Stimulated activated CD8-positive, alpha-beta memory T cell treated with anti-CD3 and anti-CD28 coated beads, Interleukin-4, amount 100 ng/mL, for 48 hours (primary cell): ENCODE measurements around the gene ARHGAP15.
"Not testable (repeated sequence)": the region's sequence is repeated elsewhere in the genome, so short reads cannot be mapped to it uniquely, and the experiment has no call there.

ENCODE experiments used
- DNase-seq: peaks from one replicate; pipeline ENCODE4 v3.0.0-alpha.2; 2020

The ARHGAP15 gene

GRCh38 chr2:143499061-143499460, 369.8 kb downstream of the ARHGAP15 start:
- no peak for DNase-seq

DNA sequence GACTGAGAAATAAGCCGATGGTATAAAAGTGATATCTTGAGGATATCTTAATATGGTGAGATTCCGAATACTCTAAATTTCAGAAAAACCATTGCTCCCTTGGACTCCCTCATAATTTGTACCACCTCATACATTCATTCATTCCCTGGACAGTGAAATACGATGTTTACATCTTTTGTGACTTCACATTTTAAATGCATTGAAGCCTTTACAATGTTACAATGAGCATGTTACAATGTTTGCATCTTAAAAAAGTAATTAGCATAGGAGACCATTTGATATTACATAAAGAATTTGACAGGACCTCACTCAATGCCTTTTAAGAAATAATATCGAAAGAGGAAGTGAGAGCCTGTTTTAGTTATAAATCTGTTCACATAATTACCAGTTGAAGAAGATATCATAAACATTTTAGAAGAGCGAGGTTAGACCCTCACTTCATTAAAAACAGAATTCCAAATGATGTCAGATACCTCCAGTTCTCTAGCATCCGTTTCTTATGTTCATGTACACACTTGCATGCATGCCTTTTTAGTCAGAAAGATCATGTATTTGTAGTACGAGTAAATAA, 372.0 kb downstream of the ARHGAP15 start:
- no peak for DNase-seq

- no peak for DNase-seq
Observed at GRCh38 chr2:143503280-143503679, 374.1 kb downstream of the ARHGAP15 start.

- no peak for DNase-seq
Observed at GRCh38 chr2:143504397-143504796, 375.2 kb downstream of the ARHGAP15 start.

DNA sequence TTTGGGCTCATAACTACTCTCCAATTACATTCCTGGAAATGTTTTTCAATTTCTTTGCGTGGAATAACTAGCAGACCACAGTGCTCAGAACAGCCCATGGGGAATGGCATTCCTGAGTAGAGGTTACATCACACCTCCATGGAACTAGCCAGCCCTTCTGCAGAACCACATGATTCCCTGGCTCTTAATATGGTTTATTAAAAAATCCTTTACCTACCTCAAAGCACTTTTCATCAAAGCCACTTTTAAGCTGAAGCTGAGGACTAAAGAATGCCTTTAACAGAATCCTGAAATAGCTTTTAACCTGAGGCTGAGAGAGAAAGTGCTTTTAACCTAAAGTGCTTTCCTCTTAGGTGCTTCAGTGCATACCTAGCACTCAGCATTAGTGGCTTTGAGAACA, 376.3 kb downstream of the ARHGAP15 start:
- no peak for DNase-seq

- no peak for DNase-seq
Observed at GRCh38 chr2:143513081-143513480, 383.9 kb downstream of the ARHGAP15 start.

DNA sequence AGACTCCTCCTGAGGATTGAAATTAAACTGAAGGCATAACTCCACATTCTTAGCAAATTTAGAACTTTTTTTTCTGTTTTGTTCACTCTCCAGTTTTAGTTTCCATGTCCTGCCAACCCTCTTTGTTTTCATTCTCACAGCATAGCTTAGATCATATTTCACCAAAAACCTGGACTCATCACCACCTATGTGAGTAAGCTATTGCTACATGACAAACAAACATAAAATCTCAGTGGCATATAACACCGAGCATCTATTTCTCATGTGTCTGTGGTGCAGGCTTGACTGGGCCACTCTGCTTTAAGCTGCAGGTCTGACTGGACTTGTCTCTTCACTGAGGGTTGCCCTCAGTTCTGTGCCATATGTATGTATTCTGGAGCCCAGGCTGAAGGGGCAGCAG, 385.2 kb downstream of the ARHGAP15 start:
- DNase-seq = no peak

GRCh38 chr2:143515318-143515717, 386.1 kb downstream of the ARHGAP15 start:
- no peak for DNase-seq

DNA sequence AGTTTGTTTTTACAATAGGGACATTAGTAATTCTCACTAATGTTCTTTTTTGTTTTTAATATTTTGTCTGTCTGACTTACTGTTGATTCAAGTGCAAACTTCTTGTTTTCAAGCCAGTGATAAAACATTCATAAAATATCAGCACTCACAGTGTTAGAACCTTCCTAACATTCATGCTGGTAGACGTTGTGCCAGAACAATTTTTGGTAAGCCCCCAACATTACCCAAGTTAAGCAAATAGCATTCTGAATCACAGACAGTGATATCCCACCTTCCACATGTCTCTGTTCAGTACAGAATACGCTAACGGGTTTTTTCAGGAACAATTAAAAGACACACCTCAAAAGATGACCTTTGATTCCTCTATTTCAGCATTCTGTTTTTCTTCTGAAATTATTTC, 390.3 kb downstream of the ARHGAP15 start:
- no peak for DNase-seq

GRCh38 chr2:143521396-143521795, 392.2 kb downstream of the ARHGAP15 start:
- DNase-seq = no peak

DNA sequence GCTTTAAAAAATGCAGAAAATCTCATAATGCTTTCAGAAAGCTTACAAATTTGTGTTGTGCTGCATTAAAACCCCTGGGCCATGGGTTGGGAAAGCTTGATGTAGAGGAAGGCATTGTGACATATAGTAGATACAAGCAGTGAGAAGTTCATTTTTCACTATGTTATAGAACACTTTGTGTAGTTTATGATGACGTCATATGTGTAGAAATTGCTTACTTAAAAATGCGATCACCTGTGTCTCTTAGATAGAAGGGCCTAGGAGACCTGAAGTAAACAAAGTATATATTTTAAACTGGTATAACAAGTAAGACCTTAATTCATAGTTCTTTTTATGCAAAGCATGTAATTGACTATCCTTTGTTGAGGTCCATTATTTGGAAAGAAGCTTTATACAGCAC, 393.5 kb downstream of the ARHGAP15 start:
- no peak for DNase-seq

DNA sequence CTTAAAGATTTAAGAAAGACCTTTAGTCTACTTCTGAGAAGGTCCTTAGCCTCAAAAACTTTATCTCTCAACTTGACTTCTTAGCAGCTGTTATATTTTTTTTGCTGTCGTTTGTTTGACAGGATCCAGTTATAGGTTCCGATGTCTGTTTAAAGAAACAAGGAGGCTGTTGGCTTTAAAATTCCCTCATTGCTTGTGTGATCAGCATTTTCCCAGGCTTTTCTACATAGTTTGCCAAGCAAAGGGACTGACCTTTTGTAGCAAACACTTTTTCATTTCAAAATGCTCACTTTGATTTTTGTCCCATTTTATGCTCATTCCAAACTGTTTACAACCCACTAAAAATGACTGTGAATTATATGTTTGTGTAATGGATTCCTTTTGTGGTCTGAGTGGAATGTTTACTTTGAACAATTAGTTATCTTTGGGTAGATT, 394.9 kb downstream of the ARHGAP15 start:
- no peak for DNase-seq

- no peak for DNase-seq
Observed at GRCh38 chr2:143524559-143525401, 395.6 kb downstream of the ARHGAP15 start.

- DNase-seq = no peak
Observed at GRCh38 chr2:143525402-143525860, 396.2 kb downstream of the ARHGAP15 start.

GRCh38 chr2:143526498-143526897, 397.3 kb downstream of the ARHGAP15 start:
- no peak for DNase-seq

- DNase-seq = no peak
Observed at GRCh38 chr2:143528021-143528420, 398.8 kb downstream of the ARHGAP15 start.

- DNase-seq = no peak
Observed at GRCh38 chr2:143529118-143529720, 400.0 kb downstream of the ARHGAP15 start.

DNA sequence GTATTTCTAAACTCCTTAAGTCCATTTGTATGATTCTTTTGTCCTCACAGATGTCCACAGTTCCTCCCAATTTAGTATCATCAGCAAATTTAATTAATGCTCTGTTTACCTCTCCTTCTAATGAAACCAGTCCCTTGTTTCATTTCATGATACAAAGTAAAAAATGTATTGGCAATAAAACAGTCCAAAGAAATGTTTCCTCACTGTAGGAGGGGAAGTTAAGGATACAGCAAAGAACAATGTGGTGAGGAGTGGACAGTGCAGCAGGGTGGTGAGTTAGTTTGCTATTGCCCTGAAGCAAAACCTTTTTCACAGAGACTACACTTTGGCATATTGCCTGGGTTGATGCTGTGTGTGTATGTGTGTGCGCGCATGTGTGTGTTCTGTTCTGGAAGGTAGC, 401.5 kb downstream of the ARHGAP15 start:
- no peak for DNase-seq

DNA sequence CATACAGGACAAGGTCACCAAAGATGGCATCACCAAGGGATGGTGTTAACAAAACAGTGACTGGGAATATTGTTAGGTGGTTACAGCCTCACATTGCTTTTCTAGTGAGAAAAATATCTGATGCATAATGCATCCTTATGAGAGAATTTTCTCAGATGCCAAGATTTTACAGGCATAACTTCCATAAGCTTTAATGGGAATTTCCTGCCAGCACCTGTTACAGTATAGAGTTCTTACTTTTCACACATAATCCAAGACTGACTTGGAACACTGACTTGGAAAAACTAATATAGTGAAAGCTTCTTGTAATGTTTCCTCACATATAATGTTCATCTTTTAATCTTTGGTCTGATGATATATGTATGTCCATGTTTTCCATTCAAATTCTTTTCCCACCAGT, 402.8 kb downstream of the ARHGAP15 start:
- DNase-seq = no peak

DNA sequence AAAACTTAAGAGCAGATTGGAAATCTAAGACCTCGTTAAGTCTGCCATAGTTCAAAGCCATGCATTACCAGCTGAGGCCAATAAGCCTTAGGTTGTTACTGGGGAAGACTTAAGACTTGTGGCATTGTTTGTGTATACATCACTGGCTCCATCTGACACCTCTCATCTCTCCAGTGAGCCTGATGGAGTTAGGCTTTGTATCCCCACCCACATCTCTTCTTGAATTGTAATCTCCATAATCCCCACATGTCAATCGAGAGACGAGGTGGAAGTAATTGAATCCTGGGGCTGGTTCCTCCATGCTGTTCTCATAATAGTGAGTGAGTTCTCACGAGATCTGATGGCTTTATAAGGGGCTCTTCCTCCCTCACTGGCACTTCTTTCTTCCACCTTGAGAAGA, 404.6 kb downstream of the ARHGAP15 start:
- DNase-seq = no peak

- DNase-seq = no peak
Observed at GRCh38 chr2:143535802-143536201, 406.6 kb downstream of the ARHGAP15 start.

- not testable (repeated sequence) for DNase-seq
Observed at GRCh38 chr2:143541899-143542298, 412.7 kb downstream of the ARHGAP15 start.

DNA sequence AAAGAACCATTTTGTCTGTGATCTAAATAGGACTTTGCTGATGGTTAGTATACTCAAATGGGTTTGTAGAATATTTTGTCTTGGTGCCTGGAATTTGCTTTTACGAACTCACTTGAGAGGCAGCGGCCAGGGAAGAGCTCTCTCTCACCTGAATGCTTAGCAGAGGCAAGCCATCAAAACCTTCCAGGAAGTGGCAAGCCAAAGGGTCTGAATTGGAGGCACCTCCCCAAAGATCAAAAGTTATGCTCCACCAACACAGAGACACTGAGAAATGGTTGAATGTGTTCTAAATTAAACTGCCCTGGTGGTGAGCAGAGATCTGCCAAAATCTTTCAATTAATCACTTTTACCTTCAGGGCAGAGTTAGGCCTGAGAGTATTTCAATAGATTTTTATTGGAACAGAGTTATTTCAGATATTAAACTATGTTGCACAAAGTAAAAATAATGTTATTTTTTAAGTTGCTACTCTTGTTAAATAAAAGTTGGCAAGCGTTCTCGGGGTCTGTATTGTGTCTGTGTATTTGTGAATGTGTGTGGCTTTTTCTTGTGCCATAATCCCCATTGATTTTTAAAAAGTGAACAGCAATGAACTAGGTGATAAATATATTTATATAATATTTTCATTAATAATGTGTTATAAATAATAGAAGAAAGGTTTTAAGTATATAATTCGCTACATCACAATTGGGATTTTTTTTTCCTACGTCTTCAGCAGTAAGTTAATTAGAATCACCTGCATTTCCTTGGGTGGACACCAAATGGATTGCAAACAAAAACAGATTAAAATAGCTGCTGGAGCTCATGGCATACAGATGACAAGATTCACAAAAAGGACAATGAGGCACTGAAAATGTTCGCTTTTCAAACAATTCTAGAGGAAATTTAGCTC, 416.1 kb downstream of the ARHGAP15 start:
- no peak for DNase-seq
